DMS114 treated with DMSO at 0.1 percent for 48 hours (cell line): ENCODE results near the gene ADRA2B.
"Not testable (repeated sequence)": the region's sequence is repeated elsewhere in the genome, so short reads cannot be mapped to it uniquely, and the experiment has no call there.

ENCODE experiments used
- DNase-seq: peaks from one replicate; lab custom pipeline; 2025; ENCODE audit not compliant: unreplicated experiment; lab: John Stamatoyannopoulos, UW

Gene ADRA2B

DNA sequence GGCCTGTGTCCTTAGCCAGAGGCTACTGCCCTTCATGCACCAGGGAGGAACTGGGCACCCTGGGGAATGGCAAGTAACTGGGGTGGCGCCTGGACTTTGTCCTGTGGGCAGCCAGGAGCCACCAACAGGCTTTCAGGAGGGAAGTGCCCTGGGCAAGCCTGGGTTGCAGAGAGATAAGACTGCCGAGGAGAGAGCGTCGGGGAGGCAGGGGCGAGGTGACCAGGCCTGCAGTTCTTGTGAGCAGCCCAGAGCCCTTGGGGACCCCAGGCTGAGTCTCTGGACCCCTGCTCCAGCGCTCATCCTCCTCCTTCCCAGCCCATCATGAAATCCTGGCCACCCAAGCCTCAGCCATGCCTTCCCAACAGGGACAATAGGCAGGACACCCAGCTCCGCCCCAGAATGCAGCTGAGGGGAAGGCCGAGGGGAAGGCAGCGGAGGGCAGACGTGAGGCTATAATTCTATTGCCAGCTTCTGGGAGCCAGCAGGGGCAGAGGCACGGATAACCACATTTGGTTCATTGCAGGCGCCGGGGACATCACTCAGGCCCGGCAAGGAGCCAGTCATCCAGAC, 25.1 kb downstream of the ADRA2B start:
- no peak for DNase-seq

DNA sequence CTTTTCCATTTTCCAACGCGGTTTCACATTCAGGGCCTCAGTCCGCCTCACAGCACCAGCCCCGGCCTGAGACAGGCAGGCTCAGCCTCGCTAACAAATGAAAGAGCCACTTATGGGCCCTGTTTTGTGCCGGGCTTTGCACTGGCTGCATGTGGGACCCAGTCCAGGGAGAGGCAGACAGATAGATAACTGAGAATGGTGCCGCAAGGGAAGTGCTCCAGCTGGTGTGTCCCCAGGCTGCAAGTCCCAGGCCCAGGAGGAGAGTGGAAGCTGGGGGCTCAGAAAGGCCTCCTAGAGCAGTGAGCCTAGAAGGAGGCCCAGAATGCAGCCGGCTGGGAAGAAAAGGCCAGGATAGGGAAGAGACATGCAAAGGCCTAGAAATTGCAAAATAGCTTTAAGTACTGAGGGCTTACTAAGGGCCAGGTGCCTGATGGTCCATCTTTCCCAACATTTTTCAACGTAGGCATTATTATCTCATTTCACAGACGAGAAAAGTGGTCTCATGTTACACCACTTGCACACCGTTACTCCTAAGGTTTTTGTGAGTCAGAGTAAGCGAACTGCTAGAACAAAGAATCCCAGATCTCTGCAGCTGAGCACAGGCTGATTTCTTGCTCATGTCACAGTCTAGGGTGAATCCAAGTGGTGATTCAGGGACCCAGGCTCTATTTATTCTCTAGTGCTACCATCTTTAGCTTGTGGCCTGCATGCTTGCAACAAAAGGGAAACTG, 26.0 kb downstream of the ADRA2B start:
- DNase-seq = no peak

GRCh38 chr2:96089356-96090195, 26.8 kb downstream of the ADRA2B start:
- DNase-seq = no peak

DNA sequence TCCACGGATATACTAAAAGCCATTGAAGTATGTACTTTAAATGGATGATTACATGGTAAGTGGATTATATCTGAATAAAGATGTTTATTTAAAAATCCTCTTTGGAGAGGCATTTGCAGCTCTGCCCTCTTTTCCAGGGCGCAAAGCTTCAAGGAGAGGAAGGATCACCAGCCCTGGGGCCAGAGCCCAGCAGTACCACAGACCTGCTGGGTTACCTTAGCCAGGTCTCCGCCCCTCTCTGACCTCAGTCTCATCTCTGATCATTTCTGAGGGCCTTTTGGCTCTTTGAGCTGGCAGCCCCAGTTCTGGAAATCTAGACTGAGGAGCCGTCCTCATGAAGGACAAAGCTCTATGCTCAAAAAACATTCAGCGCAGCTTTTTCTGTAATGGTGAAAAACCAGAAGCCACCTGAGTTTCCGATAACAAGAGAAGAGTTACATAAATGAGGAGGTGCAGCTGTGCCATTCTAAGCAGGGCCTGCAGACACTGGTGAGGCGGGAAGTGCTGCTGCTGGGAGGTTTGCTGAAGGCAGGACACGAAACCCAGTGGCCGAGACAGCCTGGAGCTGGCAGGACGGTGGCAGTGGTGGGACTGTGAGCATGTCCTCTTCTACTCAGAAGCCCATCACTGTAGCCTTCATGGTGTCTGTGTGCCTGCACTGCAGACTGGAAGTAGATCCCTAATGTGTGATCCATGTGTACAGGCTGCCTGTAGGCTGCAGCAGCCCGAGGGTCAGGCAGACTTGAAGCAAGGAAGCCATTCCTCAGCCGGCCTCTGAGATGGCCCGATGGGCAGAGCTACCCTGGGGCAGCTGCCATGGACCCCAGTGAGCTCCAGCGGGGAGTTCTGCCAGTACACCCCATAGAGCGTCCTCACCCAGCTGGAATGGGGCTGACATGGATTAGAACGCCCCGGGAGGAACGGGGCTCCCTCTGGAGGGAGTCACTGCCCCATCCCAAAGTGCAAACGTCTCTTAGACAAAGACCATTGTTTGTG, 27.7 kb downstream of the ADRA2B start:
- no peak for DNase-seq

DNA sequence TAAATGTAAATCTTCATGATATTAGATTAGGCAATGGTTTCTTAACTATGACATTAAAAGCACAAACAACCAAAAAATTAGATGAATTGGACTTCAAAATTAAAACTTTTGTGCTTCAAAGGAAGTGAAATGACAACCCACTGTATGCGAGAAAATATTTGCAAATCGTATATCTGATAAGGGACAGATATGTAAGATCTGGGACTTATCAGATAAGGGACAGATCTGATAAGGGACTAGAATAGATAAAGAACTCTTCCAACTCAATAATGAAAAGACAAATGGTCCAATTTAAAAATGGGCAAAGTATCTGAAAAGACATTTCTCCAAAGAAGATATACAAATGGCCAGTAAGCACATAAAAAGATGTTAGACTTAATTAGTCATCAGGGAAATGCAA, 29.2 kb downstream of the ADRA2B start:
- no peak for DNase-seq

DNA sequence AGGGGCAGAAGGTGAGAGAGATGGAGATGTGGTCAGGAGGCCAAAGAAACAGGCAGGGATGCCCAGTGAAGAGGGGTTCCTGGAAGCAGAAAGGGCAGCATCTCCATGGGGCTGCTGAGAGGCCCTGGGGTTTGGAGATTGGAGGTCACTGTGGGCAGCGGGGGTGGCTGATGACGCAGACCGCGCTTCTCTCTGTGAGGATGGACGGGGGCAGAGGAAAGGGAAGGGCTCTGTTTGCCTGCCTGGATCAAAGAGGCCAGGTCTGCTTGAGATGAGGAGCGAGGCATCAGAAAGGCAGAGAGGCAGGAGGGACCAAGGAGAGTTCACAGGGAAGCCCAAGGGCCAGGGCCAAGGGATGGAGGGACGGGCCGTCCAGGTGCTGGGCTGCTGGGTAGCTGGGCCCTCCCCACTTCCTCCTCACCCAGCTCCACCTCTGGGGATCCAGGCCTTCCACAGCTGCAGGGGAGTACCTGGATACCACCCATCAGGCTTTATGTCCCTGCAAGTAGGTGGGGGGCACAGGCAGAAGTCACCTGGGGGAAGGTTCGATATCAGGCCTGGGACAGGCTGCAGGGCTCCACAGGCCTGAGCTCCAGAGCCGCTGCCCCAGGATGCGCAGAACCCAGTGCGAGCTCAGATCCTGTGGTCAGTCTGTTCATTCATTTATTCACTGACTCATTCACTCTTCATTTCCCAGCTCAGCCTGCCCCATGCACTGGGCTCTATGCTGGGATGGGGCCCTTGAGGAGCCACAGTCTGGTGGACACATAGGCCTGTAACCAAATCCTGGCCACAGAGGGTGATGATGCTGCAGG, 30.6 kb downstream of the ADRA2B start:
- DNase-seq = no peak

- not testable (repeated sequence) for DNase-seq
Measured at GRCh38 chr2:96084858-96085518, 31.4 kb downstream of the ADRA2B start.

- no peak for DNase-seq
Measured at GRCh38 chr2:96083989-96084857, 32.1 kb downstream of the ADRA2B start.

DNA sequence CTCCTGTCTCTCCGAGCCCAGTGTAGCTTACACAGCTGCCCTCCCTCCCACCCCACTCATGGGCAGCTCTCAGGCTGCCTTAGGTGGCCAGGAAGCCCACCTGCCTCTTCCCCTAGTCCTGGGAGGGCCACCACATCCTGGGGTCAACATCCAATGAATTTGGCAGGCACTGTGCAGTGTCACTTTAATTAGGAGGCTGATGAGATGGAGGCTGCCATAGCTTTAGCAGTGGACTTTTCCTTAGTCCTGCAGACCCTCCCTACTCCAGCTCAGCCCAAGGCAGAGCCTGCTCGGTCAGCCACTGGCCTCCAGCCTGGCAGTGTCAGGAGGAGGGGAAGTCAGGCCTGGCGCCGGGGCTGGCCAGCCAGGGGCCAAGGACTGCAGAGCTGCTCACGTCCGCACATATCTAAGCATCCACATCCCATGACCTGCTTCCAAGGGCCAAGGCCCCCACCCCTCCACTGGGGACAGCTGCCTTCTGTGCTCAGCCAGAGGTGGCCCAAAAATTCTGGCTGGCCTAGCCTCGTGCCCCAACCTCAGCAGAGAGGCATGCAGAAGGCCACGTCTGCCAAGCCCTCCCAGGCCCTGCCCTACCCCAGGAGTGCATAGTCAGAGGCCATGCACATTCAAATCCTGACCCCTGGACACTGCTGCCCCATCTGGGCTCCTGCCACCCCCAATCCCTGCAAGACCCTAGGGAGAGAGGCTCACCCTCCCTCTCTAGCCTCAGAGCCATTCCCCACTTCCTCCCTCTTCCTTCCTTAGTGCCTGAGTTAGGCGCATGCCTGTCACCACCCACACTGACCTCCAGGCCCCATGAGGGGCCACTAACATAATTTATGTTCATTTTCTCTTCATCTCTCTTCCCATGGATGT, 33.1 kb downstream of the ADRA2B start:
- no peak for DNase-seq

DNA sequence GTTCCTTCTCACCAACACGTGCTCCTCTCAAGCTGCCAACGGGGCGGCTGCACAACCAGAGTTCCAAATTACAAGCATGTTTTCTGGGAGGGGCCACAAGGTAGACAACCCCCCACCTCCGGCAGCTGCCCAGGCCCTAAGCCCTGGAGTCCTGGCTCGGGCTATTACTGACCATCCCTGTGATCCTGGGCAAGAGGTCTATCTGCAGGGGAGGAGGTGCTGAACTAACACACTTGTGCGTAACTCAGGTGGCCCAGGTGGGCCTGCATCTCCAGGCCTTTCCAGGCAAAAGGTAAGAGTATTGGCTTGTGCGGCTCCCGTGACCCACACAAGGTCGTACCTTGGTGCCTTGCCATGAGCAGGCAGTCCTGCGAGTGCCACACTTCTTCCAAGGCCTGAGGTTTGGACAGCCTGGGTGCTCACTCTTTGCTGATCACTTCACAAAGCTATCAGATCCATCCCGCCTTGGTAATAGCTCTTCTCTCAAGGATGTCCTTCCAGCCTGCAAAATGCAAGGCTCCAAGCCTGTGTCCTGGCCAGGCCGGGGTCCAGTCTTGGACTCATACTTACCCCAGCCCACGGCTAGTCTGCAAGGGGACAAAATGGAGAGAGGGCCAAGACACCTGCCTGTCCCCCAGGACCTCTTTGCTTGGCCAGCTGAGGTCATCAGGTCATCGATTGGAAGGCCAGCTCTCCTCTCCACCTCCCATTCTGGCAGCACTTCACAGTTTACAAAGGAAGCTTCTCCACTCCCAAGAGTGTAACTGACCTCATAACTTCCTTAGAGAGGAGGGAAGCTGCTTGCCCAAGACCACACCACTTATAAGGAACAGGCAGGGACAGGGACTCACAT, 33.9 kb downstream of the ADRA2B start:
- DNase-seq = no peak

DNA sequence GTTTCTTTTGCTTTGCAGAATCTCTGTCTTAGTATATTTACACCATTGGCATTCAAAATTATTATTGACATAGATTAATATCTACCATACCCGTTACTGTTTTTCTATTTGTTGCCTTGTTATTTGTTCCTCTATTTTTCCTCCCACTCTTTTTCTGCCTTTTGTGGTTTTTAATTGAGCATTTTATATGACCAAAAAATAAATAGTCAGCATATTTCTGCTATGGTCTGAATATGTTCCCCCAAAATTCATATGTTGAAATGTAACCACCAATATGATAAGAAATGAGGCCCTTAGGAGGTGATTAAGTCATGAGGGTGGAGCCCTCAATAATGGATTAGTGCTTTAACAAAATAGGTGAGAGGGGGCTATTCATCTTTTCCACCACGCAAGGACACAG, 35.3 kb downstream of the ADRA2B start:
- no peak for DNase-seq

GRCh38 chr2:96075199-96075771, 41.1 kb downstream of the ADRA2B start:
- DNase-seq = no peak

- DNase-seq = no peak
Measured at GRCh38 chr2:96074156-96074555, 42.2 kb downstream of the ADRA2B start.

DNA sequence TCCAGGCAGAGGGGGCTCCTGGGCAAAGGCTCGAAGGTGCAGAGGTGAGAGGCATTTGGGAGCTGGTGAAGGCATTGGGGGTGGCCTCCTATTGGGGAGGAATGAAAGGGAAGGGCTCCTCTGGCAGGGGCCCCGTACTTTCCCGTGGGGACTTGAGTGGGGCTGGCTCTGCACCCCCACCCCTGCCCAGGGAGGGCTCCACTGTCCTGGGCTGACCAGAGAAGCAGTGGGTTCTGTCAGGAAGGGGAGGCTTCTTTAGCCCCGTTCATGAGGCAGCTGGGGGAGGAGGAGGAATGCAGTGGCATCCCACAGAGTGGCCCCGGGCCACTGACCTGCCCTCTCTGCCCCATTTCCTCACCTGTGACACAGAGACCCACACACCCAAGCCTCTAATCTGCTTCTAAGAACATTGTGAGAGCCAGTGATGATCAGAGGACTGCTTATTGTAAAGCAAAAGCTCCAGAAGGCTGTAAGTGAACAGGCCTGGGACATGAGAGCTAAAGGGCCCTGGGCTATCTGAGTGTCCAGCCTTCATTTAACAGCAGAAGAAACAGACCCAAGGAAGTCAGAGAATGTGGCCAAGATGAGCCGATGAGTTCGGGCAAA, 43.1 kb downstream of the ADRA2B start:
- DNase-seq = no peak

DNA sequence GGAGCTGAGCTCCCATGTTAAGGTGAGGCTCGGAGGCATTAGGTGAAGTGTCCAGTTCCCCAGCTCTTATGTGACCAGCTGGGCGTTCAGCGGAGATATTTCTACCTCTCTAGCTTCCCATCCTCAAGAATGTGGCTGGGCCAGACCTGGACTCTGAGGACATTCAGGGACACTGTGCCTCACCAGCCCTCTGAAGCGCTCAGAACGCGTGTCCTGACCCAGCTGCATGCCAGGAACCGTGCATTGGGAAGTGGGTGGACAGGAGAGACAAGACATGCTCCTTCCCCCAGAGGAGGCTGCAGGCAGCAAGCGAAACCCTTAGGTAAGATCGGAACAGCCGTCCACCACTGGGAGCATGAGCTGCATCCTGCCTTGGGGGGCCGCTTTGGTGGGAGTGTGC, 43.6 kb downstream of the ADRA2B start:
- DNase-seq = no peak

DNA sequence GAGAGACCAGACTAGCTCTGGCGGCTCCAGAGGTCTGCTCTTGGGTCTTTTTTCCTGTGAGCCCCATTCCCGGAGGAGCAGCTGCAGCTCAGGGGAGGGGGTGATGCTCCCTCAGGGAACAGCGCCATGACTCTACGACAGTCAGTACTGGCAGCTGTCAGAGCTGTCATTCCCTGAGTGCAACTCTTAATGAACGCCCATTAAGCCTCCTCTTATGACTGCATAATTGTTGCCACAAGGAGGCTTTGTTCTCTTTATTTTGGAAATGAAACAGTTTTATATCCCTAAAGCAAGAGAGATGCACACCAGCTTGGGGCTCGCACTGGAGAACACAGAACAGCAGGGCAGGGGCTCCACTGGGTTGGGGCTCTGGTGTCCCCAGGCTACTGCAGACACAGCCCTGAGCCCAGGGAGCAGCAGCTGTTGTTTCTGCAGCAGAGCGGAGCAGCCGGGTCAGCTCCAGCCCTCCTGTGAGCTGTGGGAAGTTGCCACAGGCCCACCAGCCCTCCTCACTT, 44.3 kb downstream of the ADRA2B start:
- DNase-seq = not testable (repeated sequence)
